ENCODE measurements around the gene NEK10.
A peak's percentile ranks its signal among the peaks of the same experiment; 100 is the strongest.

- TF ChIP-seq JUND (IDR thresholded peaks at IDR 0.05) (no peak), SIN3A (IDR thresholded peaks at IDR 0.05; ENCODE audit: low read depth) (no peak)
- TF ChIP-seq, protein P1, sequence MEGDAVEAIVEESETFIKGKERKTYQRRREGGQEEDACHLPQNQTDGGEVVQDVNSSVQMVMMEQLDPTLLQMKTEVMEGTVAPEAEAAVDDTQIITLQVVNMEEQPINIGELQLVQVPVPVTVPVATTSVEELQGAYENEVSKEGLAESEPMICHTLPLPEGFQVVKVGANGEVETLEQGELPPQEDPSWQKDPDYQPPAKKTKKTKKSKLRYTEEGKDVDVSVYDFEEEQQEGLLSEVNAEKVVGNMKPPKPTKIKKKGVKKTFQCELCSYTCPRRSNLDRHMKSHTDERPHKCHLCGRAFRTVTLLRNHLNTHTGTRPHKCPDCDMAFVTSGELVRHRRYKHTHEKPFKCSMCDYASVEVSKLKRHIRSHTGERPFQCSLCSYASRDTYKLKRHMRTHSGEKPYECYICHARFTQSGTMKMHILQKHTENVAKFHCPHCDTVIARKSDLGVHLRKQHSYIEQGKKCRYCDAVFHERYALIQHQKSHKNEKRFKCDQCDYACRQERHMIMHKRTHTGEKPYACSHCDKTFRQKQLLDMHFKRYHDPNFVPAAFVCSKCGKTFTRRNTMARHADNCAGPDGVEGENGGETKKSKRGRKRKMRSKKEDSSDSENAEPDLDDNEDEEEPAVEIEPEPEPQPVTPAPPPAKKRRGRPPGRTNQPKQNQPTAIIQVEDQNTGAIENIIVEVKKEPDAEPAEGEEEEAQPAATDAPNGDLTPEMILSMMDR (IDR thresholded peaks at IDR 0.05 in 2 of 3, conservative IDR thresholded peaks at IDR 0.05 in 1 of 3; ENCODE audit: borderline replicate concordance in 1 of 3, insufficient read depth in 1 of 3, low read depth in 2 of 3, low read length in 2 of 3): peak in 1 of 3 experiments; percentile 30; a peak in 1 of 6 replicates
These were observed 124.8 kb downstream of the NEK10 start for GRCh38 chr3:27244374-27244773.
